OCI-LY3 (cell line): ENCODE results near the gene OR3A2.
"Not testable (repeated sequence)": the region's sequence is repeated elsewhere in the genome, so short reads cannot be mapped to it uniquely, and the experiment has no call there.

Experiments
- CTCF ChIP-seq: fragments of 200-600, 300-600 bp; sonication (generic); IDR thresholded peaks from 2 replicates; pipeline ENCODE4 v1.5.1; 2014; ENCODE audit warnings: antibody characterized with exemption, low read length, low read depth
- EZH2phosphoT487 ChIP-seq: fragments of 200-600 bp; shearing (Covaris generic); IDR thresholded peaks from 2 replicates; pipeline ENCODE4 v1.6.1; 2018; ENCODE audit warnings: antibody characterized with exemption, mixed run types, low read depth

DNA sequence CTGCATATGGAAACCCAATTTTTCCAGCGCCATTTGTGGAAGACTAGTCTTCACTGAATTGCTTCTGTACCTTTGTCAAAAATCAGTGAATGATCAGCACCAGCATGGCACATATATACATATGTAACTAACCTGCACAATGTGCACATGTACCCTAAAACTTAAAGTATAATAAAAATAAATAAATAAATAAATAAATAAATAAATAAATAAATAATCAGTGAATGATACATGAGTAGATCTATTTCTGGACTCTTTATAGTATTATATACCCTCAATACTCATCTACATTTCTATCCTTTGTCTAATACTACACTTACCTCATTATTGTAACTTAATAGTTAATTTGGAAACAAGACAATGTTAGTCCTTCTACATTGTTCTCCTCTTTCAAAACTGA lies 17.7 kb upstream of the OR3A2 start:
- not testable (repeated sequence) for TF ChIP-seq CTCF, EZH2phosphoT487
